ENCODE data around the gene SHROOM3.

The SHROOM3 gene

GRCh38 chr4:76692761-76693160 lies 257.7 kb downstream of the SHROOM3 start (continued):
- TF ChIP-seq CSRNP3 (CRISPR knock-in tag; IDR thresholded peaks at IDR 0.05) (no peak), ESRRG (CRISPR knock-in tag; IDR thresholded peaks at IDR 0.05) (no peak), PATZ1 (CRISPR knock-in tag; IDR thresholded peaks at IDR 0.05; ENCODE audit: borderline replicate concordance) (no peak), ZC3H10 (CRISPR knock-in tag; IDR thresholded peaks at IDR 0.05) (no peak), RARB (CRISPR knock-in tag; IDR thresholded peaks at IDR 0.05) (no peak), GLIS3 (CRISPR knock-in tag; IDR thresholded peaks at IDR 0.05) (no peak), PPARA (CRISPR knock-in tag; IDR thresholded peaks at IDR 0.05; ENCODE audit: borderline replicate concordance) (no peak), ZNF565 (CRISPR knock-in tag; conservative IDR thresholded peaks at IDR 0.05; ENCODE audit: low read depth) (no peak), TOX (CRISPR knock-in tag; IDR thresholded peaks at IDR 0.05; ENCODE audit: borderline replicate concordance) (no peak), ZNF8 (CRISPR knock-in tag; IDR thresholded peaks at IDR 0.05) (no peak)

- TF ChIP-seq ZFP30 (CRISPR knock-in tag; IDR thresholded peaks at IDR 0.05) (no peak), ESRRG (CRISPR knock-in tag; IDR thresholded peaks at IDR 0.05) (no peak), CSDC2 (CRISPR knock-in tag; IDR thresholded peaks at IDR 0.05) (no peak), ZC3H10 (CRISPR knock-in tag; IDR thresholded peaks at IDR 0.05) (no peak), ZFP3 (CRISPR knock-in tag; IDR thresholded peaks at IDR 0.05) (no peak), ZNF565 (CRISPR knock-in tag; conservative IDR thresholded peaks at IDR 0.05; ENCODE audit: low read depth) (no peak), CSRNP3 (CRISPR knock-in tag; IDR thresholded peaks at IDR 0.05) (no peak), ZNF8 (CRISPR knock-in tag; IDR thresholded peaks at IDR 0.05) (no peak), RARB (CRISPR knock-in tag; IDR thresholded peaks at IDR 0.05) (no peak), TOX (CRISPR knock-in tag; IDR thresholded peaks at IDR 0.05; ENCODE audit: borderline replicate concordance) (no peak)
- TF ChIP-seq, protein P1, sequence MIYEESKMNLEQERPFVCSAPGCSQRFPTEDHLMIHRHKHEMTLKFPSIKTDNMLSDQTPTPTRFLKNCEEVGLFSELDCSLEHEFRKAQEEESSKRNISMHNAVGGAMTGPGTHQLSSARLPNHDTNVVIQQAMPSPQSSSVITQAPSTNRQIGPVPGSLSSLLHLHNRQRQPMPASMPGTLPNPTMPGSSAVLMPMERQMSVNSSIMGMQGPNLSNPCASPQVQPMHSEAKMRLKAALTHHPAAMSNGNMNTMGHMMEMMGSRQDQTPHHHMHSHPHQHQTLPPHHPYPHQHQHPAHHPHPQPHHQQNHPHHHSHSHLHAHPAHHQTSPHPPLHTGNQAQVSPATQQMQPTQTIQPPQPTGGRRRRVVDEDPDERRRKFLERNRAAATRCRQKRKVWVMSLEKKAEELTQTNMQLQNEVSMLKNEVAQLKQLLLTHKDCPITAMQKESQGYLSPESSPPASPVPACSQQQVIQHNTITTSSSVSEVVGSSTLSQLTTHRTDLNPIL (CRISPR knock-in tag; IDR thresholded peaks at IDR 0.05; ENCODE audit: low read depth) = no peak
- no peak for ATAC-seq
These were observed 259.0 kb downstream of the SHROOM3 start for GRCh38 chr4:76694056-76694455.

- peak; percentile 61 for ATAC-seq
- TF ChIP-seq ISL1 (CRISPR knock-in tag; IDR thresholded peaks at IDR 0.05) (no peak), ARNTL (CRISPR knock-in tag; IDR thresholded peaks at IDR 0.05; ENCODE audit: borderline replicate concordance, low read depth) (no peak), PPARA (CRISPR knock-in tag; IDR thresholded peaks at IDR 0.05; ENCODE audit: borderline replicate concordance) (no peak), SNAI2 (CRISPR knock-in tag; IDR thresholded peaks at IDR 0.05) (no peak)
These were observed 261.1 kb downstream of the SHROOM3 start for GRCh38 chr4:76696109-76696508.

GRCh38 chr4:76697129-76697803 lies 262.2 kb downstream of the SHROOM3 start:
- ATAC-seq = no peak
- no peak for TF ChIP-seq ZC3H10 (CRISPR knock-in tag; IDR thresholded peaks at IDR 0.05)
- no peak for TF ChIP-seq ARNTL (CRISPR knock-in tag; IDR thresholded peaks at IDR 0.05; ENCODE audit: borderline replicate concordance, low read depth)
- no peak for TF ChIP-seq POU6F1 (CRISPR knock-in tag; IDR thresholded peaks at IDR 0.05; ENCODE audit: borderline replicate concordance, low read depth)
- no peak for TF ChIP-seq OSR1 (CRISPR knock-in tag; IDR thresholded peaks at IDR 0.05)
- no peak for TF ChIP-seq ESRRG (CRISPR knock-in tag; IDR thresholded peaks at IDR 0.05)
- no peak for TF ChIP-seq ISL1 (CRISPR knock-in tag; IDR thresholded peaks at IDR 0.05)
- no peak for TF ChIP-seq ZNF565 (CRISPR knock-in tag; conservative IDR thresholded peaks at IDR 0.05; ENCODE audit: low read depth)
- TF ChIP-seq TCF4 (CRISPR knock-in tag; IDR thresholded peaks at IDR 0.05; ENCODE audit: borderline replicate concordance) = no peak
- TF ChIP-seq BACH2 (CRISPR knock-in tag; IDR thresholded peaks at IDR 0.05; ENCODE audit: borderline replicate concordance) = no peak
- TF ChIP-seq ZNF70 (CRISPR knock-in tag; IDR thresholded peaks at IDR 0.05) = no peak
- no peak for TF ChIP-seq PPARA (CRISPR knock-in tag; IDR thresholded peaks at IDR 0.05; ENCODE audit: borderline replicate concordance)
- no peak for TF ChIP-seq SNAI2 (CRISPR knock-in tag; IDR thresholded peaks at IDR 0.05)
- no peak for TF ChIP-seq CSRNP3 (CRISPR knock-in tag; IDR thresholded peaks at IDR 0.05)
